ENCODE results near the gene KAZN. TPM values are rescaled to one million over a fixed set of nuclear protein-coding genes. Genes with fewer than 3 reads are reported as not detected.

Gene KAZN
- total RNA-seq, 1 experiment from 2014 or later = 7.0 TPM

DNA sequence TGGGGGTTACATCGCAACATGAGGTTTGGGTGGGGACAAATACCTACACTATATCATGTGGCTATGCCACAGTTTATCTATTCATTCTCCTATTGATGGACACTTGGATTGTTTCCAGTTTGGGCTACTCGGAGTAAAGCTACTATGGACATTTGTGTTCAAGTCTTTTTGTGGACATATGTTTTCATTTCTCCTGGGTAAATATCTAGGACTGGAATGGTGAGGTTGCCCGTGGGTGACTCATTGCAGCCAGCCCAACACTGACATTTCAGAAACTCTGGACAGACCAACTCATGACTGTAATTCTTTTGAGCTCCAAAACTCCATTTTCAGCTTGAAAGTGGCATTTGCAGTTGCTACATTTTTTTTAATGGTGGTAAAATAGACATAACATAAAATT is 82.7 kb downstream of the KAZN start:
- no peak for DNase-seq (ENCODE audit: low read depth)
- in situ Hi-C loops (cut with HindIII; ENCODE audit: low pct_unique_long_range_greater_than_20kb, low sequenced_read_pairs) = no loop called here

DNA sequence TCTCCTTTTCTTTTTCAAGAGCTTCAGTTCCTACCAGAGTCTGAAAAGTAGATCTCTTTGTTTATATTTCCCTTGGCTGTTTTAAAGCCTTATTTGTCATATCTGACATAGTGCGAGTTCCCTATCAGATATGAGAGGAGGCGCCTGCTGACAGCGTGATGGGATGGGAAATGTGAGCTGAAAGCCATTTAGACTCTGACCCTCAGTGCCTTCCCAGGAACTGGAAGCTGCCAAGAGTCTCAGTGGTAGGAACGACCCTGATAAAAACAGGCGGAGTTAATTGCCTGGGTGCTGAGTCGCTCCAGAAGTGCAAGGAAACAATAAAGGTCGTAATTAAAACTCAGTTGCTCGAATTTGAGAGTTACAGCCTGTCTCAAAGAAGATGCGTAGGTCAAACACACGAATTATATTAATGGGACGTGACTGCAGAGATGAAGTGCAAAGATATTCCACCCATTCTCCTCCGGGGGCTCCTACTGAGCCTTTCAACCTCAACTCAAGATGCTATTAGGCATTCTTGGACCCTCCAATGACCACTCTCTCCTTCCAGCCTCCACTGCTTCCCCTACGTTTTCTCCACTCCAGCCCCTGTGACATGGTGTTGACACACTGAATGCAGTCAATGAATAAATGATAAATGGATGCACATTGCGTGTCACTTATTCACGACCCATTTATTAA is 84.6 kb downstream of the KAZN start:
- in situ Hi-C loops (cut with HindIII; ENCODE audit: low pct_unique_long_range_greater_than_20kb, low sequenced_read_pairs) = no loop called here
- DNase-seq (ENCODE audit: low read depth) = no peak

DNA sequence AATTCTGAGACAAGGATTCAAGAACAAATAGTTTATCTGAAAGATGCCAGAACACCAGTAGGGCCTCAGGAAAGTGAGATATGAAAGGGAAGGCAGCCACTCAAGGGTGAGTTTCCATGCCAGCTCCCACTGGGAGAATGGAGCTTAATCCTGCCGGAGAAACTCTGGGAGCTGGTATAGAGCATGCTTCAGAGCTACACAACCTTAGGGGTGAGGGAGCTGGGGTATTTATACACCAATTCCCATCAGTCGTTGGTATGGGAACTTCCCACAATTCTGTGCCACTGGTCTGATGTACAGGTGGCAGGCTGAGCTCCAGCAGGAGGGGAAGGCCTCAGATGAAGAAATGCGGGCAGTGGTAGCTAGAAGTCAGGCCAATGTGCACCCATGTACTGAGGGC is 86.6 kb downstream of the KAZN start:
- in situ Hi-C loops (cut with HindIII; ENCODE audit: low pct_unique_long_range_greater_than_20kb, low sequenced_read_pairs) = no loop called here
- DNase-seq (ENCODE audit: low read depth) = no peak

DNA sequence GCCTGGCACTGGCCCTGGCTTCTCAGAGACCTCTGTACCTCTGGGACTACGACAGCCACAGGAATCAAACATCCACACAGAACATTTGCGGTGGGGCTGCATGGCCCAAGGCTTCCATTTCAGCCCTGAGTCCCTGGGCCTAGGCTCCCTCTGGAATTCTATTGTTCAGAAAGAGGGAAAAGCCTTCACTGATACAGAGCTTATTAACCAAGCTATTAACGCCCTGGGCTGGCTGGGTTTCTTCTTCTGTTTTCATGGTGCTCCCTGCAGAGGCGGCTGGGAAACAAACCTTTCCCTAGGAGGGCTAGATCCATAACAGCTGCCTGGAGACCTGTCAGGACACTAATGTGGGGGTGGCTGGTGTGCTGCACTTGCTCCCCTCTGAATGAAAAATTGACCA is 88.2 kb downstream of the KAZN start:
- DNase-seq (ENCODE audit: low read depth) = no peak
- in situ Hi-C loops (cut with HindIII; ENCODE audit: low pct_unique_long_range_greater_than_20kb, low sequenced_read_pairs) = no loop called here

DNA sequence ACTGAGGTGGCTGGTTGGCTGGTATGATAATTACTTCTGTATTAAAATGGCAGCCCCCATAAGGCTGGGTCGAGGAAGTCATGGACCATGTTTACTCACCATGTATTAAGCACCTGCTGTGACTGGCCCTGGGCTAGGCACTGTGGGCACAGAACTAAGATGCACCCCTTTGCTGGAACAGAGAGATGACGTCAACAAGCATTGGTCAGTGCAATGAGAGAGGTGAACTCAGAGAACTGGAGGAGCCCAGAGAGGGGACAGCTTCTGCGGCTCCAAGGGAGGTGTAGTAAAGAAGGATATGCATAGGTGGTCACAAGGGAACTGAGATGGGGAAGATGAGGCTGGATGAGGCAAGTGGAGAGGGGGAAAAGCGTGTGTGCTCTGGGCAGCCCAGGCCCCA is 88.7 kb downstream of the KAZN start:
- DNase-seq (ENCODE audit: low read depth) = no peak
- in situ Hi-C loops (cut with HindIII; ENCODE audit: low pct_unique_long_range_greater_than_20kb, low sequenced_read_pairs) = no loop called here

DNA sequence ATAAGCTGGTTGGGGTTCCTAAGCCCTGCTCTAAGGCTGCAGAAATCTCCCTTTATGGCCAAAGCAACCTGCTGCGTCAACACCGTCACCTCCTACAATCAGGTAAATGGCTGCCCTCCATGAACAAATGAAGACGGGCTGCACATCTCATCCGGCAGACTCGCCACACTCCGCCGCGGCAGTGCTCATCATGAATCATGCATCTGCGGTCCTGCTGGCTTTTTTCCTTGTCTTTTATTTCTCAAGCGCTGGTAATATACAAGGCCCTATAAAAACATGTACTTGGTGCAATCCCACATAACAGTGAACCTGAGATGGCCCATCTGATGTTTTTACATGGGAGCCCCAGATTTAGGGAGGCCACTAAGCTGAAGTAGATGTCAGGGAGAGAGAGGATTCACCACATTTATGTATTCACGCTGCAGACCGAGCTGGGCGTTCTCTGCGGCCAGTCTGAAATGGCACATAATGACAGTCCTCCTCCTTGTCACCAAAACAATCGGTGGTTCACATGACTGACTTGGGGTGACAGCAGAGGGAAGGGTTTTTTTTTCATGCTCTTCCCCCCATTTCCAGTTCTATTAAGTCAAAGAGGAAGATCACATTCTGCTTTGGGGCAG is 91.6 kb downstream of the KAZN start:
- DNase-seq (ENCODE audit: low read depth) = no peak
- in situ Hi-C loops (cut with HindIII; ENCODE audit: low pct_unique_long_range_greater_than_20kb, low sequenced_read_pairs) = no loop called here

DNA sequence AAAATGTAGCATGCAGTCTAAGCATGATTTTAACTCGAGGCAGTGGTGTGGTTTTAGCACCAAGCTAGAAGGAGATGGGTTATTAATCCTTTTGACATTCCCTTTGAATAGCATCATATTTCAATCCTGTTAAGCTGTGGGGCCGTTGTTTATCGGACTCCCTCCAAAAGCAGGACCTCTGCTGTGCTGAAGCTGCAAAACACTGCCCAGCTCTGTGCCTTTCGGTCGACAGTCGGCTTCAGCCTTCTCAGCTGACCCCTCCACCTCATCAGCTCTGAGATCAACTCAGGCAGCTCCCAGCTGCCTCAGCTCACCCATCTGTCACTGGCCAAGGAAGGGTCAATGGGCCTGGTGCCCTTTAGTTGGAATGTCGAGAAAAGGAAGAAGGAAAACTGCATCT is 95.5 kb downstream of the KAZN start:
- no peak for DNase-seq (ENCODE audit: low read depth)
- in situ Hi-C loops (cut with HindIII; ENCODE audit: low pct_unique_long_range_greater_than_20kb, low sequenced_read_pairs) = no loop called here

DNA sequence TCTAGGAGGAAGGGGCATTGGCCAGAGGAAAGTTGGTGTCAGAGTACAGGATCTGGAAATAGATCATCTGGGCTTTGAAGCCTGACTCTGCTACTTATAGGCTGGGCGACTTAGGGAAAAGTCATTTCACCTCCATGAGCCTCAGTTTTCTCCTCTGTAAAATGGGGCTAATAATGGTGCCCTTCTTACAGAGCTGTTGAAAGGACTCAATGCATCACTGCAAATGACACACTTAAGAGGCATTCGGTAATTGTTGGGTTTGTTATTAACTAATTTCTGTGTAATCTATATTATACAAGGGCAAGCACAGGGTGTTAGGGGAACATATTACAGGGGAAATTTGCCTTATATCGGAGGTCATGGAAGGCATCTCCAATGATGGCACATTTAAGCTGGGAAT is 96.1 kb downstream of the KAZN start:
- no peak for DNase-seq (ENCODE audit: low read depth)
- in situ Hi-C loops (cut with HindIII; ENCODE audit: low pct_unique_long_range_greater_than_20kb, low sequenced_read_pairs) = no loop called here

DNA sequence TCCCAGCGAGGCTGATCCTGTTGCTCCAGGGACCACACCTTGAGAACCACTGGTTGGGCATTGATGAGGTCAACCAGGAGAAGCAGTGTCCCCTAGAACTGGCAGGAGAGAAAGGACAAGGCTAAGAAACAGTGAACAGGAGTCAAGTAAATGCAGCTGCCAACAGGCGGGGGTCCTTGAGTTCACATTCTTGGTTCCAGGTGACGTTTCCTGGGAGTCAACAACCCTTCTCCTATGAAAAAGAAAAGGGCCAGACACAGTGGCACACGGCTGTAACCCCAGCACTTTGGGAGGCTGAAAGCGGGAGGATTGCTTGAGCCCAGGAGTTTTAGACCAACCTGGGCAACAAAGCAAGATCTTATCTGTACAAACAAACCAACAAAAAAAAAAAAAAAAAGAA is 98.3 kb downstream of the KAZN start:
- DNase-seq (ENCODE audit: low read depth) = no peak
- in situ Hi-C loops (cut with HindIII; ENCODE audit: low pct_unique_long_range_greater_than_20kb, low sequenced_read_pairs) = no loop called here

DNA sequence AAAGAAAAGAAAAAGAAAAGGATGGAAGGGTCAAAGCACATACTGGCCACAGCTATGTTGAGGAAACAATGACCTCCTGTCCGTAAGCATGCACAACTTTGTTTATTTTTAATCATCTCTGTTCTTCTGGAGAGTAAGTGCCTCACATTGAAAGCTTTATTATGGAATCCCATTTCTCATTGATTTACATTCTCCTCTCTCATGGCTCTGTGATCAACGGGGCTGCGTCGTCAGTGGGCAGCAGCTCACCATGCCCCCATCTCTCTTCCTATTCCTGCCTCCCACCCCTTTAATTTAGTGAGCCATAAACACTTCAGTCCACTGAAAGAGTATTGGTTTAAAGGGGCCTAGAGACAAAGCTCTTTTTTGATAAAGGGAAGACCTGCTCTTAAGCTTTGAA is 98.9 kb downstream of the KAZN start:
- no peak for DNase-seq (ENCODE audit: low read depth)
- in situ Hi-C loops (cut with HindIII; ENCODE audit: low pct_unique_long_range_greater_than_20kb, low sequenced_read_pairs) = no loop called here

DNA sequence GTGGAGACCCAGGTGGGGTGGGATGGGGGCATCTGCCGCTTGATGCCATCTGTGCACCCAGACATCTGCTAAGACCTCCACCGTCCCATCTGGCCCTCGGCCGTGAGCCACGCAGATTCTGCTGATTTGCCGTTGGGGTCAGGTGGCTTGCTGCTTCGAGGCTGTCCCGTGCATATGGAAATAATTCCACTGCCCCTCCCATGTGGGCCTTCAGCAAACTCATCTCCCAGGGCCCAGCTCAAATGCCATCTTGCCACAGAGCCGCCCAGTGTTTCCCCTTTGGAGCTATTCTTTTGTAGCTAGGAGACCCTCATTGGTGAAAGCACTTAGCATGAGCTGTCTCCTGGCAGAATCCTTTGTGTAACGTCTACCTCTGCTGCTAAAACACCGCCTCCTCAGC is 99.8 kb downstream of the KAZN start:
- no peak for DNase-seq (ENCODE audit: low read depth)
- in situ Hi-C loops (cut with HindIII; ENCODE audit: low pct_unique_long_range_greater_than_20kb, low sequenced_read_pairs) = no loop called here

DNA sequence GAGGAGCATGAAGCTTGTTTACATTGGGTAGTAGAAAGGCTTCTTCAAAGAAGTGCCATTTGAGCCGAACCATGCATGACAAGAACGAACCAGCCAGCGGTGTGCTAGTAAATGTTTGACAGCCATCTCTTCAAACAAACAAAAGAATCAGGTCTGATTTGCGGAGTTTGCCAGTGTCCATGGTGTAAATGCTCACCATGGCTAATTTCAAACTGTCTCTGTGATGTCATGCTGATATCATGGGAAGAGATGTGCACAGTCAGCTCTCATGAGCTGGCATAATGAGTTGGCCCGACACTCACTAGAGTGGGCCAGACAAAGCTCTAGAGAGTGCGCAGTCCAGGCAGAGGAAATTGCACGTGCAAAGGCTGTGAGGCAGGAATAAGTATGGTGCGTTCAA is 101.1 kb downstream of the KAZN start:
- in situ Hi-C loops (cut with HindIII; ENCODE audit: low pct_unique_long_range_greater_than_20kb, low sequenced_read_pairs) = no loop called here
- peak; percentile 97 for DNase-seq (ENCODE audit: low read depth)

DNA sequence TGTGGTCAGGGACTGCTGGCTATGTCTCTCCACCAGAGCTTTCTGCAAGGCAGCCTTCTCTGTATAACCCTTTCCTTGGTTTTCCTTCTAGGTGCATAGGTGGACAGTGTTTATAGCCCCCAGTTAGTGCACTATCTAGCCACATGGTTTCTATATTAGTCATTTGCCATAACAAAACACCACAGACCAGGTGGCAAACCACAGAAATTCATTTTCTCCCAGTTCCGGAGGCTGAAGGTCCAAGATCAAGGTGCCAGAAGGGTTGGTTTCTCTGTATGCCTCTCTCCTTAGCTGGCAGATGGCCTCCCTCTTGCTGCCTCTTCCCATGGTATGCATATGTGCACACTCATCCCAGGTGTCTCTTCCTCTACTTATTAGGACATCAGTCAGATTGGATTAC is 106.4 kb downstream of the KAZN start:
- in situ Hi-C loops (cut with HindIII; ENCODE audit: low pct_unique_long_range_greater_than_20kb, low sequenced_read_pairs) = no loop called here
- DNase-seq (ENCODE audit: low read depth) = peak; percentile 66

DNA sequence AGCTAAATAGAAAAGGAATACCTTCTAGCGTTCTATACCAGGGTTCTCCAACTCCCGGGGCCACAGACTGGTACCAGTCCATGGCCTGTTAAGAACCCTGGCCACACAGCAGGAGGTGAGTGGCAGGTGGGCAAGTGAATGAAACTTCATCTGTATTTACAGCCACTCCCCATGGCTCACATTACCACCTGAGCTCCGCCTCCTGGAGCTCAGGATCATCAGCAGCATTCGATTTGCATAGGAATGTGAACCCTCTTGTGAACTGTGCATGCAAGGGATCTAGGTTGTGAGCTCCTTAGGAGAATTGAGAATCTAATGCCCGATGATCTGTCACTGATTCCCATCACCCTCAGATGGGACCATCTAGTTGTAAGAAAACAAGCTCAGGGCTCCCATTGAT is 107.3 kb downstream of the KAZN start:
- DNase-seq (ENCODE audit: low read depth) = no peak
- in situ Hi-C loops (cut with HindIII; ENCODE audit: low pct_unique_long_range_greater_than_20kb, low sequenced_read_pairs) = no loop called here

DNA sequence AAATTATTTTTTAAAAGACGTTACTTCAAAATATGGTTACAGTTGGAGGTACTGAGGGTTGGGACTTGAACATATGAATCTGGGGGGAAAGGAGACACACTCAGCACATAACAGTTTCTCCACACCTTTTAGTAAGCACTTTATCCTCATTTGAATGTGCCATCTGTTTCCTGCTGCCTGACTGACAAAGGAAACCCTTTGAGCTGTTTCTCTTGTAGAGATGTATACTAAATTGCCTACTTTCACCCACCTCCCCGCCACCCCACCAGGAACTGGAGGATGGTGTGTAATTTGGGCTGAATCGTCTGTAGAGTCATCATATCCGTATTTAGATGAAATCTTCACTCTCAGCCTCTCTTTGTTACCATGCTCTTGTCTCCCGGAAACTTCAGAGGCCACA is 108.1 kb downstream of the KAZN start:
- no peak for DNase-seq (ENCODE audit: low read depth)
- in situ Hi-C loops (cut with HindIII; ENCODE audit: low pct_unique_long_range_greater_than_20kb, low sequenced_read_pairs) = no loop called here

DNA sequence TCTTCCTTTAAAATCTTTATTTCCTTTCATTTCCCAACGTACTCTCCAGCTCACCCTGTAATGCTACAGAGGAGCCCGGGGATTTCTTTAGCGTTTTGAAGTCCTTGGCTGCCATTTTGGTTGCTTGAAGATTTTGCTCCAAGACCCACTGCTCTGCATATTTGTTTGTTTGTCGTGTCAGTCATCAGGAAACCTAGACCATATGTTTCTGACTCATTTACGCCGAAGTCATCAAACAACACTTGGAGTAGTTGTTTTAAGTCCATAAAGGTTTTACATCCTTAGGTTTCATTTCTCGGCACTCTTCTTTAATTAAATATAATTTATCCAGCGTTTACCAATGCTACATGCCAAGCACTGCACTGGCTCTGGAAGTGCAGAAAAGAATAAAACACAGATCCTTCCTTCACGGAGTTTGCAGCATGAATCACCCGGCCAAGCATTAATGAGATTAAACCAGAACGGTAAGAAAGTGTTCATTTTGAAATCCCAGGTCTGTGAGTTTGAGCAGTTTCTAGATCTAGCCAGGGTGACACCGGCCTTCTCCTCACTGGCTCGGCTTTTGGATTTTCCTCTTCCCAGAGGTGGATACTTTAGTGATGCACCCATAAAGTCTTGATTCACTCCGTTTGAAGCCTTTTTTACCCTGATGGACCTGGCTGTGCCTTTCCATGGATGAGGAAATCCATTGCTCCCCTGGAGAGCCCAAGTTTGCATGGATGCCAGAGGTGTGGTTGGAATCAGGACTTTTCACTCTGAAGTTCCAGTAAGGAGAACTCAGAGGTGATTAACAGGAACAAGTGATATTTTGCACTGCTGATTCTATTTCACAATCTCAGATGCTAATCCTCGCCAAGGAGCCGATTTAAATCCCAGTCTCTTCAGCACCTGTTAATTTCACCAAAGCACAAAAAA is 109.3 kb downstream of the KAZN start:
- in situ Hi-C loops (cut with HindIII; ENCODE audit: low pct_unique_long_range_greater_than_20kb, low sequenced_read_pairs) = no loop called here
- no peak for DNase-seq (ENCODE audit: low read depth)

DNA sequence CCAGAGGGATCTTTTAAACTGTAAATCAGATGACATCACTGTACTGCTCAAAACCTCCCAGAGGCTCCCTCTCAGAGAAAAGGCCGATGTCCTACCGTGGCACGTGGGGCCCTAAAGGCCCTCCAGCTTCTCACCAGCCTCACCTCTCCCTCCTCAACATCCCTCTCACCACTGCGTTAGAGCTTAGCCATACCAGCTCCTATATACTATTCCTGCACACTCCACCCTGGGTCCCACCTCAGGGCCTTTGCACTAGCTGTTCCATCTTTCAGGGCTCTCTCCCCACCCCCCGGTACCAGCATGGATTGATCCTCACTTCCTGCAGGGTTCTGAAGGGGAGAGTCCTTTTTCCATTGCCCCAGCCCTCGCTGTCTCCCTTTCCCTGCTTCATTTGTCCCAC is 111.8 kb downstream of the KAZN start:
- DNase-seq (ENCODE audit: low read depth) = no peak
- in situ Hi-C loops (cut with HindIII; ENCODE audit: low pct_unique_long_range_greater_than_20kb, low sequenced_read_pairs) = no loop called here

DNA sequence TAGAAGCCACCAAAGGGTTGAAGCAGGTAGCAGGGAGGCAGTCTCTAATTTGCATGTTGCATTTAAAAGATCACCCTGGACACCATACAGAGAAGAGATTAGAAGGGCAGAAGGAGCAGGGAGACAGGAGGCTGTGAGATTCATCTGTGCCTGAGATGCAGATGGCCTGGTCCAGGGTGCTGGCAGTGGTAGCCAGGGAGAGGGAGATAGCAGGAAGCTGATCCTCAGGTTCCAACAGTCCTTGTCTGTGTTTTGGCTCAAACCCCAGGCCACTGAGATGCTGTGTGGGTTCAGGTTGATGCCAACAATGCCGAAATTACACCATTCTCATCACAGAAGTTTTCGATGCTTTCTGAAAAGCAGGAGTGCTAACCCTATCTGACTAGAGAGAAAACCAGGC is 113.7 kb downstream of the KAZN start:
- in situ Hi-C loops (cut with HindIII; ENCODE audit: low pct_unique_long_range_greater_than_20kb, low sequenced_read_pairs) = no loop called here

DNA sequence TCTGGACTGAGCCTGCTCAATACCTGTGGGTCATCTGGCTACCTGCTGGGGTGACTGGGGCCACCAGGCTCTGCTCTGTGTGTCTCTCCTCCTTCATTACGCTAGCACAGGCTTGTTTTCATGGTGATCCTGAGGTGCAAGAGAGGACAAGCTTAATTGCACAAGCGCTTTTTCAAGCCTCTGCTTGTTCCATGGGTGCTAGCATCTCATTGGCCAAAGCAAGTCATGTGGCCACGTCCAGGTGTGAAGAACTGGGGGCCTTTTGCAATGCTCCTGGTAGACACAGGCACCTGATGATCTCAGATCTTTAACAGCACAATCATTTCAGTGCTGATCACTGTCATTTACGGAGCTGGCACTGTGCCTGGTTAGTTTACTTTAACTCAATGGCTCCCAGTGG is 114.6 kb downstream of the KAZN start:
- in situ Hi-C loops (cut with HindIII; ENCODE audit: low pct_unique_long_range_greater_than_20kb, low sequenced_read_pairs) = no loop called here
- DNase-seq (ENCODE audit: low read depth) = no peak

More for the DNA sequence above, 113.7 kb downstream of the KAZN start:
- DNase-seq (ENCODE audit: low read depth) = no peak
